HG03066 (cell line): ENCODE results near the gene ATP8B3.
A peak's percentile ranks its signal among the peaks of the same experiment; 100 is the strongest.

Source experiments
- ATAC-seq: cut with Tn5 transposase; IDR thresholded peaks from one replicate; pipeline ENCODE4 v1.9.1; 2021; ENCODE audit warnings: low read depth; ENCODE audit not compliant: unreplicated experiment

ATP8B3 gene

DNA sequence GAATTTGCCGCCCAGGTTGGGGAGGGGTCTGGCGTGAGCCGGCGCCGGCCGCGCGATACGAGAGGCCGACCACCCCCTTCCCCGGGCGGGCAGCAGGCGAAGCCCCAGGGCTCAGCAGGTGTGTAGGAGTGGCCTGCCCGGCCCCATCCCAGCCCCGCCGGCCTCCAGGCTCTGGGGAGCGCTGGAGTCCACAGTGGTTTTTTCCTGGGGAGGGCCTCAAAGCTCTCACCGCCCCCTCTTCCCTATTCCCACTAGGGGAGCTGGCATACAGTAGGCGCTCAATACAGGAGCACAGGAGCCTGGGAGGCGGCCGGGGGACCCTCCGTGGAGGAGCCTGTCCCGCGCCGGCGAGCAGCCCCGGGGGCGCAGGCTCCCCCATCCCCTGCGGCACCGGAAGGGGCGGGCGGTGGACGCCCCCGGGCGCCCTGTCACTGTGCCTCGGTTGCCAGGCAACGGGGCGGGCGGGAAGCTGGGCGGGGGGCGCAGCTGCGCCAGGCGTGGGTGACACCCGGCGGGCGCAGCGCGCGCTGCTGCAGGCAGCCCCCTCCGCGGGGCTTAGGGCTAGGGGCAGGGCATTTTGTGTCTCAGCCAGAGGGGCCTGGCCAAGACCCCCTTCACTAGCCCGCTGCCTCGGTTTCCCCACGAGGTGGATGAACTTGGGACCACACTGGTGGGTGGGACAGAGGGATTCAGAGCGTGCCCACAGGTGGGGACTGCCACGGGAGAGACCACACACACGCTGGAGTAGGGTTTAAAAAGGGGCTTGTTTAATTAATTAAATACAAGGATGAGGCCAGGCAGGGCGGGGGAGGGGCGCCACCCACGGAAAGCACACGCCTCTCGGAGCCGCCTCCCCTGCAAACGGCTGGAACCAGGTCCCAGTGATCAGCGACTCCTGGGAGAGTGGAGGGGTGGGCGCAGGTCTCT is 39.8 kb upstream of the ATP8B3 start:
- ATAC-seq: no peak

DNA sequence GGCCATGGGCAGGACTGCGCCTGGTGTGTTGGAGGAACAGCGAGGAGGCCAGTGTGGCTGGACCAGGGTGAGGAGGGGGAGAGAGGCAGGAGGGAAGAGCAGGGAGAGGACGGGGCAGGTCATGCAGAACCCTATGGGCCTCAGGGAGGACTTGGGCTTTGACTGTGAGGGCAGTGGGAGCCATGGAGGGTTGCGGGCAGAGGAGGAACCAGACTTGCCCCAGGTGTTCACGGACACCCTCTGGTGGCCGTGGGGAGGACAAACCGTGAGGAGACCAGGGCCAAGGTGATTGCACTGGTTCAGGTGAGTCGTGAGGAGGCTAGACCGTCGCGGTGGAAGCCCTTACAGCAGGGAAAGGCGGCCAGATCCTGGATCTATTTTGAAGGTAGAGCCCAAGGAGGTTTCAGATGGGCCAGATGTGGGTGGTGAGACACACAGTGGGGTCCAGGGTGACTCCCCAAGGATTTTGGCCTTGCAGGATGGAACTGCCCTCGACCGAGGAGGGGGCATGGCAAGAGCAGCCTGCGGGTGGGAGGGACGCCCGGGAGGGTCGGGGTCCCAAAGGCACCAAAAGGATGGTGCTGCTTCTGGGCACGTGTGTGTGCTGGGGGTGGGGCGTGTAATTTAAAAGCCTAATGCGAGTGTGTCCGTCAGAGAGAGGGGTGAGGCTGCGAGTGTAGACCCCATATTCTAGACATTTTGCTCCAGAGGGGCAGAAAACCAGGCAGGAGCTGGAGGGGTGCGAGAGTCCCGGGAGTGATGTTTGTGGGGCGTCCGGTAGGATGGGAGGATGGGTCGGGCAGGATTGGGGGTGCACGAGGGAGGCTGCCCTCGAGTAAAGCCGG is 39.0 kb upstream of the ATP8B3 start:
- no peak for ATAC-seq

DNA sequence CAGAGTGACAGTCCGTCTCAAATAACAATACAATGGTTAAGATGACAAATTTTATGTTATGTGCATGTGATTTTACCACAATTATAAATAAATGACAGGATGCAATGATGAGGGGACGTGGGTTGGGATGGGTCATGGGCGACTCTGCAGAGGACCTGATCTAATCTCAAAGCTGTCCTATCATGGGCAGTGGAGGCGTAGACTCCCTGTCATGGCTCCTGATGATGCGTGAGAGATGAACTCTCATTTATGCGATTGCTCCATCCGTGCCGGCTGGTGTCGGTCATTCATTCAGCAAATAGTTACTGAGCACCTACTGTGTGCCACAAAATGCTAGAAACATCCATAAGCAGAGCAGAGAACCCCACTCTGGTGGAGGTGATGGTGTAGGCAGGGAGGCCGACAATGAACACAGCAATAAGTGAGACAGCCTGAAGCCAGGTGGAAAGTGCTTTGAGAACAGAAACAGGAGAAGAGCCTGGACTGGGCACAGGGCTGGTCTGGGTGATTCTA is 37.9 kb upstream of the ATP8B3 start:
- ATAC-seq: no peak

DNA sequence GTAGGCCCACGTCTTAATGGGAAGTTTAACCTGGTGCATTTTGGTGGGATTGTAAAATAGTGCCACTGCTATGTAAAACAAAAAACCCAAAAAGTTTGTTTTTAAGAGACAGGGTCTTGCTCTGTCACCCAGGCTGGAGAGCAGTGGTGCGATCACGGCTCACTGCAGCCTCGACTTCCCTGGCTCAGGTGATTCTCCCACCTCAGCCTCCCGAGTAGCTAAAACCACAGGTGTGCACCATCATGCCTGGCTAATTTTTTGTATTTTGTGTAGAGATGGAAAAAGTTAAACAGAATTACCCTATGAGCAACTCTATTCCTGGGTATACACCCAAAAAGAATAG is 37.0 kb upstream of the ATP8B3 start:
- ATAC-seq: no peak

DNA sequence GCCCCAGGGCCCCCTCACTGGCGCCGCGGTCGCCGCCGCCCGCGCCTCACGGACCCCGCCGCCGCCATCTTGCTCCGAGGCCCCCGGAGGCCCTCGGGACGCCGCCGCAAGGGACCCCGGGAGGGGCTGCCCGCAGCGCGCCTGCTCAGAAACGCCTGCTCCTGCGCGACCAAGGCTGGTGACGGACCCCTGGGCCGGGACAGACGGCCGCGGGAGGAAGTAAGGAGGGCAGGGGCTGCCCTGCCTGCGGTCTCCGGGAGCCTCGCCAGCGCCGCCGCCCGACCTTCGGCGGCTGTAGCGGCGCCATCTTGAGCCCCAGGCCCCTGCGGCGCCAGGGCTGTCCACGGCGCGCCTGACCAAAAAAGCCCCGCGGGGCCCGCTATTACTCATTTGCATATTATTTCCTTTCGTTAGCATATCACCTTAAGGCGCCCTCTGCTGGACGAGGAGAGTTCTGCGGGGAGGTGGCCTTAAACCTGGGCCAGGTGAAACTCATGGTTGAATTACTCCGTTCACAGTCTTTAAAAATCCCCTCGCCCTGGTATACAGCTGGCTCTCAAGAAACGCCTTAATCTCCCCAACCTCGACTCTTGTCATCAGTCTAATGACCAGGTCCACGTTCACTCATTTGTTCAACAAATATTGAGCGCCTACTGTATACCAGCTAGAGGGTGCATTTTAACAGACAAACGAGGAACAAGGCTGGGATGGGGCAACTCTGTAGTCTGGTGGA is 36.5 kb upstream of the ATP8B3 start, which contains the start of gene REXO1:
TSS of gene REXO1 (minus strand) at position 85 of the 733 bp plus-strand sequence. CDS start 125 bp downstream, outside the sequence.
- ATAC-seq: peak; percentile 80

DNA sequence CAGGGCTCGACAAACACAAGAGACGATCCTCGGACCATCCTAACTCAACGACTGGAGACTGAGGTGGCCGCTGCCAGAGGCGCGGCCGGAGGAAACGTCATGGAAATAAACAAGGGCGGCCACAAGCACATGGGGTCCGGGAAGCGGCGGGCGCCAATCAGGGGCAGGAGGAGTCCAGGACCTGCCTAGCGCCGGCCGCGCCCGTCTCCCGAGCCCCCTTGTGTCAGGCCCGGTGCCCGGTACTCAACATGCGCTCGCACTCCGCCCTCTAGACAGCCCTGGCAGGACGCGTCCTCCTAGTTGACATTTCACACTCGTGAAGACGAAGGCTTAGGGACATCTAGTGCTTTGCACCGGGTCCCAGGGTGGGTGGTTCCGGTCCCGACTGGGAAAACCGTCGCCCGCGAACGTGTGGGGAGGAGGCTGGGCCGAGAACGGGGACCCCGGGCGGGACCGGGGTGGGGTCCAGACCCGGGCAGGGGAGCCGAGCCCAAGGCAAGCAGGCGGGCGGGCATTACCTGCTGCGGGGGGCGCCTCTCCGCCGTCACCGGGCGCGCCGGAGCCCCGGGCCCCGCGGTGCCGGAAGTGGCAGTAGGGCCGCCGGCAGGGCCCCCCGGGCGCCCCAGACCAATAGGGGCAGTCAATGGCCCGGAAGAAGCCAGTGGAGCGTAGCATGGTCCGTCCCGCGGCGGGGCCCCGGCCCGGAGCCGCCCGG is 35.8 kb upstream of the ATP8B3 start:
- ATAC-seq: peak; percentile 22

DNA sequence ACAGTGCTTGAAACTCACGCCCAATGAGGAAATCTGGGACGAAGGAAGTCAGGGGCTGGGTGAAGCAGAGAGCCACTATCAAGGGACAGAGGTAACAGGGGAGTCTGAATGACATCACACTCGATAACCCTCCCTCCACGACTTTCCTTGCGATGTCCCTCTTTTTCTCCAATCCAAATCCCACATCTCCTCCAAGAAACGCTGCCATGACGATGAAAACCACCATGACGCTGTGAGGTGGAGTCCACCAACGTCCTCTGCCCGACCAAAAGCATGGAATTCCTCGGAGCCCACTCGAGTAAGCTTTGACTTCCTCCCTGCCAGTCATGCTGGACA is 35.2 kb upstream of the ATP8B3 start:
- ATAC-seq: no peak

DNA sequence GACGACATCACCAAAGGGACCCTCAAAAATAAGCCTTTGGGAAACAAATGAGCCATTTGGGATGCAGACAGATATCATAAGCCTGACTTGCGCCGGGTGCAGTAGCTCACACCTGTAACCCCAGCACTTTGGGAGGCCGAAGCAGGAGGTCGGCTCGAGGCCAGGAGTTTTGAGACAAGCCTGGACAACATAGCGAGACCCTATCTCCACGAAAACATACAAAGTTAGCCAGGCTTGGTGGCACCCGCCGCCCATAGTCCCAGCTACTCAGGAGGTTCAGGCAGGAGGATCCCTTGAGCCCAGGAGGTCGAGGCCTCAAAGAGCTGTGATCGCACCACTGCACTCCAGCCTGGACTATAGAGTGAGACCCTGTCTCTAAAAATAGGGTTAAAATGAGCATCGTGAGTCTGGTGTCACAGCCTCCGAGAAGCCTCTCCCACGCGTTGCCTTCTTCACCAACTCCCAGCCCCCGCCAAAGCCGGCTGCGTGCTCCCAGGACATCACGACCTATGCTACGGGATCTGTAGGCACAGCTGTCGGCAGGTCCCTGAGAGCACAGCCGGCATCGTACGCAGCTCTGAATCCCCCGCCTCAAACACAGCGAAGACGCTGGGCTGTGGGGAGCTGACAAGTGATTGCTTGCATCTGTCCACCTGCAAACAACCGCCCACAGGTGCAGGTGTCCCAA is 34.6 kb upstream of the ATP8B3 start:
- no peak for ATAC-seq

DNA sequence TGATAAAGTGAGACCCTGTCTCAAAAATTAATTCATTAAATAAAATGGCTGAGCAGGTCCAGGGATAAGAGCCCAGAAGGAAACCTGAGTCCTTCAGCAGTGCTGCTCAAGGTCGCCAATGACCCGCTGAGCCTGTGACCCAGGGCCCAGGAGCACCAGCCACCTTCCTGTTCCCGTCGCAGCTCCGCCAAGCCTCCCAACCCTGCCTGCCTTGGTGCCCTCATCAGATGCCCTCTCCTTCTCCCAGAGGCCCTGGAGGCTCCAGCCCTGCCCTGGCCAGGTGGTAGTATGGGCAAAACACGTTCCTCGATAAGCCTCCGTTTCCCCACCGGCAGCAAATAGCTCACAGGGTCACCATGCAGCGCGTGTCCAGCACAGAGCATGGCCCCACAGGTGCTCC is 33.6 kb upstream of the ATP8B3 start:
- no peak for ATAC-seq

DNA sequence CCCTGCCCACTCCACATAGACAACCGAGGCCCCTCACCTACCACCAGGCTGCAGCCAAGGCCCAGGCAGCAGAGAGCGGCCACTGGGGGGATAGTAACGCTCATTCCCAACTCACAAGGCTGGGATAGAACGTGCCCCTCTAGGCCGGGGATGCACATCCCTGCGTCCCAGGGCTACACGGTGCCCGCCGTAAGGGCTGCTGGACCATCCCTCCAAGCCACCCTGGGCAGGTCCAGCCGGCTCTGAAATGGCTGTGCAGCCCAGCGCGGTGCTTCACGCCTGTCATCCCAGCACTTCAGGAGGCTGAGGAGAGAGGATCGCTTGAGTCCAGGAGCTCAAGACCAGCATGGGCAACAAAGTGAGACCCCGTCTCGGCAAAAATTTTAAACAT is 33.0 kb upstream of the ATP8B3 start:
- no peak for ATAC-seq

DNA sequence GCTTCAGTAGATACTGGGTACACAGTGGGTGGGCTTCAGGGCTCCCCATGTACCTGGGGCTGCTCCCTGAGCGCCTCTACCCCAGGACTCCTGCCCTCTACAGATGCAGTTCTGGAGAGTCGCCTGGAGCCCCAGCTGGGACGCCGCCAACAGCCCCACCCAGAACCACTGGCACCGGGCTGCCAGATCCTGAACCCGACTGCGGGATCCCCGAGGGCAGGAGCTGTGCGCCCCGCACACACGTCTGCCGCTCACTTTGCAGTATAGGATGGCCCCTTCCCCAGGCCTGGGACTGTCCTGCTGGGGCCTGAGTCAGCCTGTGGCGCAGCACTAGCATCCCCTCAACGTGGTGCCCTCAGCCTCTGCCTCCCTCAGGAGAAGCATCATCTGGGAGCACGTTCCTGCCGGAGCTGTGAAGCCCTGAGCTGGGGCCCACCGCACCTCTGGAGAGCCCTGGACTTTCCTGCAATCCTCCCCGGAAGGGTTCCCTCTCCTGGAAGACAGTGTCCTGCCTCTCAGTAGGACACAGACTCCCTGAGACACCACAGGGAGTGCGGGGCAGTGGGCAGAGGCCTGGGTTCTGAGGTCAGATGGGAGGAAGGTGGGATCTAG is 32.5 kb upstream of the ATP8B3 start:
- ATAC-seq: no peak

DNA sequence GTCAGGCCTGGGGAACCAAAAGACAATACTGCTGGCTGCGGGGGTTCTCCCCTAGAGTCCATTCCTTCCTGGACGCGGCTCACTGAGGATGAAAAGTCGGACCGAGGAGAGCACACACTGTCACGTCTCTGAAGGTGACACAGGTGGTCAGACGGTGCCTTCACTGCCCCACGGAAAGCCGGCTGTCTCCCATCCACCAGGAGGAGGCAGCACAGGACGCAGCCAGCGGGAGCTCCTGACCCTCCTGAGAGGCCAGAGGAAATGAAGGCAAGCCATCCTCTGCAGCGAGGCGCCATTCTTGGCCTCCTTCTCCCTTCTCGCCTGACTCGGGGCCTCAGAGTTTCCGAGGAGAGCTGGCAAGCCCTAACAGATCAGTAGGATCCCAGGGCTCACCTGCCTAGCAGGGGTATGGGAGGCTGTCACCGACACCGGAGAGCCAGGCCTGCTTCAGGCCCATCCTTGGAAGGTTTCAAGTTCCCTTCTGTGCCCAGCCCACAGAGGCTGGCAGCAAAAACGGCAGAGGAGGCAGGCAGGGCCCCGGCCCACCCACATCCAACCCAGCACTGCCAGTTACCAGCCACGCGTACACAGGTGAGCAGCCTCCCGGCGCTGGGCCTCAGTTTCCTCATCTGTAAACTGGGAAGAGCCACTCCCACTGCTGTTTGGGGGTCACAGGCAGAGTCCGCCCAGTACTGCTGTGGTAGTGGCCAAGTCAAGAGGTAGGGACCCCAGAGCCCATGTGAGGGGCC is 31.7 kb upstream of the ATP8B3 start:
- ATAC-seq: no peak

DNA sequence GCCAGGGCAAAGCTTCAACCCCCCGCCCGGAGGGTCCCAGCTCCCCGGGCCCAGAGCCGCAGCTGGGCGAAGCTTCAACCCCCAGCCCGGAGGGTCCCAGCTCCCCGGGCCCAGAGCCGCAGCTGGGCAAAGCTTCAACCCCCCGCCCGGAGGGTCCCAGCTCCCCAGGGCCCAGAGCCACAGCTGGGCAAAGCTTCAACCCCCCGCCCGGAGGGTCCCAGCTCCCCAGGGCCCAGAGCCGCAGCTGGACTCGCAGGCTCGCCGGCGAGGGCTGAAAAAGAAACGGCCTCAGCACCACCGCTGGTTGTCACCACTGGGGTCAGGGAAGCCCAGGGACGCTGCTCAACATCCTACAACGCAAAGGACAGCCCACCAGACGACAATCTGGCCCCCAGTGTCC is 31.0 kb upstream of the ATP8B3 start:
- ATAC-seq: no peak

DNA sequence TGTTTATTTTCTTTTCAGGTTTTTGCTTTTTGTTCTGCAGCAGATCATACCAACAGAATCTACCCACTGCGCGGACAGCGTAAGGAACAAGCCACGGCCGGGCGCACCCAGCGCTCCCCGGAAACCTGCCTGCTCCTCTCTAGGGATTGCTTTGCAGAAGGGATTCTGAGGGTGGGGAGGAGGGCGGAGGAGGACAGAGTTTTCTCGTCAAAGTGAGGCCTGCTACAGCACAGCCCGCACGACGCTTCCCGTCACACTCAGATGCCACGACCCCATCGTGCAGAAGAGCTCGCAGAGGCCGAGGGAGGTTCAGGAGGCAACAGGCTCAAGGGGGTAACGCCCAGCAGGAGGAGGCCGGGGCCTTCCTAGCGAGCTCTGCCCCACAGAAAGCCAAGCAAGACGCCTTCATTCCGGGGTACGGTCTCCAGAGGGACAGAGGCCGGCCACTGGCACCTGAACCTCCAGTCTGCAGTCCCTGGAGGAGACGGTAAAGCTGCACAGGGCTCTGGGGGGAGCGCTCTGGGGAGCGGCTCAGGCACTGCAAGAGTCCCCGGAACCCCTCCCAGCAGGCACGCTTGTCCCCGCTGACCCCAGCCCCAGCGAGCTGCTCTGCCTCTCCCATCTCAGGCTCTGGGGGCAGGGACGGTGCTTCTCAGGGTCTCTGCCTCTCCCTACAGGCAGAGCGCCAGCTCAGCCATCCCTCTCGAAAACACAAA is 29.3 kb upstream of the ATP8B3 start:
- ATAC-seq: no peak

DNA sequence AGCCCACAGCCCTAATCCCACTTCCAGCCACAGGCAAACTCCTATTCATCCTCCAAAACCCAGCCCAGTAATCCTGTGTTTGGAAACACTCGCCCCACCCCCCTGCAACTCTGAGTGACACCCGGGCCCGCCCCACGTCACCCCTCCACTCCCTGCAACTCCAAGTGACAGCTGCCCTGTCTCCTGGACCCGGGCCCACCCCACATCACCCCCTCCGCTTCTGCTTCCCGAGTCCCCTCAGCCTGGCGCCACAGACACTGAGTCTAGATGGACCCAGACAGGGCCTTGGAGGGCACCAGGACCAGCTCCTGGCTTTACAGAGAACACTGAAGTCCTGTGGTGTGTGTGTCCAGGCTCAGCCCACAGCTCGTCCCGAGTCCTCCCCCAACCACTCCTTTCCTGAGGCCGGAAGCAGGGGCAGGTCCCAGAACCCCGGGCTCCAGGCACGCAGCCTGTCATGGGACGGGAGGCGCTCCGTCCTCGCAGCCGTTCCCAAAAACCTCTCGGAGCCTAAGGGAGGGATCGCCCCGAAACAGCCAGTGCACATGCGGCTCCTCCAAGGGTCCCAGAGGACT is 28.6 kb upstream of the ATP8B3 start:
- ATAC-seq: no peak

DNA sequence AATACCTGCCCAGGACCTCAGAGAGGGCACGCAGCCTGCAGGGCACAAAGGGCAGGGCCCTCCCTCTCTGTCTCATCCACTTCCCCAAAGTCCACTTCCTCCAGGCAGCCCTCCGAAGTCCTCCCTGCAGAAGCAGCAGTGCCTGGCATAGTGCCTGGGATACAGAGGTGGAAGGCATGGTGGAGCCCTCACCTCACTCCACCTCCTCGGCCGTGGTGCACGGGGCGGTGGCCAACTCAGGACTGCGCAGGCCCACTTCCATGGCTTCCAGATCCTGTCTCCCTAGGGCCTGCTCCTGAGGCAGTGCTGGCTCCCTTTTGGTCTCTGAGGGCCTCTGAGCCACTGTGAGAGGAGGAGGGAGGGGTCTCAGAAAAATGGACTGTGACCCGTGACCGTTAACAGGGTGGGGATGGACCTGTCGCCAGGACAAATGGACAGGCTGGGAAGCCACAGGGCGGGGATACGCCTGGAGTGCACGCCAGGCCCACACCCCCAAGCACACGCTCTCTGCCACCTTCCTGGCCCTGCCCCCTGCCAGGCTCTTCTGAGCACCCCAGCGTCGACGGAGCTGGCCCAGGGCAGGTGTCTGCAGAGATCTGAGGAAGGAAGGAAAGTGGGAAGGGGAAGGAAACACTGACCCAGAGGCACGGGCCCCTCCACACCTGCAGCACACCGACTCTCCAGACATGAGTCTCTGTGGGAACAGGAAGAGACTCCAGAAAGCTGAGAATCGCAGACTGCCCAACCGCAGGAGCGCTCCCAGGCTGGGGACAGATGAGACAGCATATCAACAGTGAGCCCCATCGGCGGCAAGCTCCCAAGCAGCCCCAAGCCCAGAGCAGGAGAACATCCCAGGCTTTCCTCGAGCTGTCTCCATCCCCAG is 27.8 kb upstream of the ATP8B3 start:
- no peak for ATAC-seq
